ENCODE data around the gene MPC1. TPM values are rescaled to one million over a fixed set of nuclear protein-coding genes. Genes with fewer than 3 reads are reported as not detected.

The MPC1 gene
- 26.9 TPM for polyA plus RNA-seq (2013, experiment 1 of 2; ENCODE audit: insufficient read length)
- polyA plus RNA-seq (2013, experiment 2 of 2; ENCODE audit: insufficient read length) = 24.6 TPM

DNA sequence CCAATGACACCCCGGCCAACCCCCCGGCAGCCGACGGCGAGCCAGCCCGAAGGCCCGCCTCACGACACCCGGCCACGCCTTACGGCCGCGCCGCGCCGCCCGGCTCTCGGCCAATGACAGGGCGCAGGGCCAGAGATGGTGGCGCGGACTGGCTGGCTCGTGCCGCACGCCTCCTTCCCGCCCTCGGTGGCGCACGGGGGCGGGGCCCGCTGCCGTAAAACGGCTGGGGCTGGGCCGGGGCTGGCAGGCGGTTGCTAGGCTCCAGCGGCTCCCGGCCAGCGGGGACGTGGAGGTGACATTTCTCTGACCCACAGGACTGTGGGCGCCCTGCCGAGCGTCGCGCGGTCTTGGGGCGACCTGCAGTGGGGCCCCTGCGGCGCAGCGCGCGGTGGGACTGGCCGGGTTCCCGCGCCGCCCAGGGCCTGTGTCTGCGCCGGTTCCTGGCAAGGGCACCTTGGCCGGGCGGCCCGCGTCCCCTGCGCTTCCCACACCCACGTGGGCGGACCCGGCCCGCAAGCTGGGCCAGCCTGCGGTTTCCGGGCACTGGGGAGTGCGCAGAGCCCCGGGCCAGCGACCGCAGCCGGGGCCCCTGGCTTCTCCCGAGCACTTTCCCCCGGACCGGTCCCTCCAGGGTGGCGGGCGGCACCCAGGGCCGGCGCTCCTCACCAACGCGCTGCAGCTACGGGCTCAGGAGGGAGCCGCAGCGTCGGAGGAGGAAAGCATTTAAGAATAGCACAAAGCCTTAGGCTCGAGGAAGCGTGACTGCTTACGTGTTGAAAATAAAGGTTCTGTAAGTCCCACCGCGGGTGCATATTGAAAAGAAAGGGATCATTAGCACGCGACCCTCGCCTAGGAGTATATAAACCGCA is at the start of gene MPC1:
Gene MPC1 (minus strand): TSS at position 8 of the 869 bp plus-strand sequence. CDS start 64 bp downstream, outside the sequence.
- DNase-seq = peak; percentile 95

DNA sequence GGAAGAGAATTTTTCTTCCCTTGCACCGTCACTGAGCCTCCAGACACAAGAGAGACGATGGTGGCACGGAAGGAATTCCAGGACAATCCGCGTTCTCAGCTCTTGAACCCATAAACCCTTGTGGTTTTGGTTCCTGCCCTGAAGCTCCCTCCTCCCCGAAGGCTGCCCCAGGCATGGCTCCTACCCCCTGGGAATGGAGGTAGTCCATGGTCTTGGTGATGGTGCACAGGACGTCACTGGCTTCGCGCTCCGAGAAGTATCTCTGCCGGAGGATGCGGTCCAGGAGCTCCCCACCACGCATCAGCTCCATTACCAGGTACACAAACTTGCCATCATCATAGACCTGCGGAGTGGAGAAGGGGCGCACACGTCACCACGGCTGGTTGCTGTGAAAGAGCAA is 47.5 kb upstream of the MPC1 start:
- no peak for DNase-seq

DNA sequence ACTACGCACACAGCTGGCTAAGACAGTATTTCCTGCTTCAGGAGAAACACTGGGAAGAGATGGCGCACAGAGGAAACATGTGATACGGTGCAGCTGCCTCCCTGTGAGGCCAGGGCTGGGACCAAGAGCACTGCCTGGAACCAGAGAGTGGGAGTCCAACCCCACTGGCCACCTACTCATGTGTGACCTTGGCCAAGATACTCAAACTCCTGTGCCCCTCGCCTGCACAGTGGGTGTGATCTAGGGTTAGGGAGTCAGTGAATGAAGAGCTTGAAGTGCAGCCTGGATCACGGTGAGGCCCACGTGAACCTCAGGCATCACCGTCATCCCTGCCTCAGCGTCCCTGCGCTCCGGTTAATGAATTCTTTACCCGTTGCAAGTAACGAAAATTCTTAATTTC is 41.7 kb upstream of the MPC1 start:
- no peak for DNase-seq

DNA sequence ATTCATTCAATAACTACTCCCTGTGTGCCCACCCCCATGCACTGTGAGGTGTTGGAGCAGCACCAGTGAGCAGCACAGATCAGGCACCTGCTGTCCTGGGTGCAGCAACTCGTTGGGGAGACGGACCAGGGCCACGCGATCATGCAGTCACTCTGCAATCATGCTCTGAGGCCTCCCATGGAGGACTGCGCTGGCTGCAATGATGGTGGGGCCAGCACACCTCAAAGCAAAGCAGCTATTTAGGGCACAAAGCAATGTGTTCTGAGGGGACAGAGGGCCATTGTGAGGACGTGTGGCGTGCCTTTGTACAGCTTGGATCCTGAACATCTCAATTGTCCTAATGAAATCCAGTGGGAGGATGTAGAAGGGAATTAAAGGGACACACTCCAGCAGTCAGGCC is 41.0 kb upstream of the MPC1 start:
- no peak for DNase-seq

DNA sequence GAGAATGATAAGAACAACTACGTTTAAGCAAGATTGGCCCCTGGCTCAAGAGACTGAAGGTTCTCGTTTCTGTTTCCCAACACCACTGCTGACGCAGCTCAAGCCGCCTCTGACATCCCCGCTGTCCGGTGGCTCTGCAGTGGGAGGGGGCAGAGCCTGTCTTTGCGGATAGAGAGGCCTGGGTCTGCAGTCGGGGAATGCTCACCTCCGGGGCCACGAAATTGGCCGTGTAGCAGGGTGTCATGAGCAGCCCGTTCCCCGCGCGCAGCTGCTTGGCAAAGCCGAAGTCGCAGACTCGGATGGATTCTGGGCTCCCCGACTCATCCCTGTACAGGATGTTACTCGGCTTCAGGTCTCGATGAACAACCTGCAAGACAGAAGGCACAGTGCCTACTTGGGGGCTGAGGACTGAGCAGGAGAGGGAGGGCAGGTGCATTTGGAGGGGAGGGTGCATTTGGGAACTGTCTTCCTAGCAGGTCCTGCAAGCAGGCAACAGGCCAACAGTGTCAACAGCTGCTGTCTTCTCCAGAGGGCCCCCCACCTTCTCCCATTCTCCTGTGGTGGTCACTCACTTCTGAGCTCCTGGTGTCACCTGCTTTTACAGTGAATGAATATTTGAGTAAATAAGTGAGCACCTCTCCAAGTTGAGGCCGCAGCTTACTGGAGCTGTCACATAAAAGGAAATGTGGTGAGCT is 40.5 kb upstream of the MPC1 start:
- DNase-seq = no peak

DNA sequence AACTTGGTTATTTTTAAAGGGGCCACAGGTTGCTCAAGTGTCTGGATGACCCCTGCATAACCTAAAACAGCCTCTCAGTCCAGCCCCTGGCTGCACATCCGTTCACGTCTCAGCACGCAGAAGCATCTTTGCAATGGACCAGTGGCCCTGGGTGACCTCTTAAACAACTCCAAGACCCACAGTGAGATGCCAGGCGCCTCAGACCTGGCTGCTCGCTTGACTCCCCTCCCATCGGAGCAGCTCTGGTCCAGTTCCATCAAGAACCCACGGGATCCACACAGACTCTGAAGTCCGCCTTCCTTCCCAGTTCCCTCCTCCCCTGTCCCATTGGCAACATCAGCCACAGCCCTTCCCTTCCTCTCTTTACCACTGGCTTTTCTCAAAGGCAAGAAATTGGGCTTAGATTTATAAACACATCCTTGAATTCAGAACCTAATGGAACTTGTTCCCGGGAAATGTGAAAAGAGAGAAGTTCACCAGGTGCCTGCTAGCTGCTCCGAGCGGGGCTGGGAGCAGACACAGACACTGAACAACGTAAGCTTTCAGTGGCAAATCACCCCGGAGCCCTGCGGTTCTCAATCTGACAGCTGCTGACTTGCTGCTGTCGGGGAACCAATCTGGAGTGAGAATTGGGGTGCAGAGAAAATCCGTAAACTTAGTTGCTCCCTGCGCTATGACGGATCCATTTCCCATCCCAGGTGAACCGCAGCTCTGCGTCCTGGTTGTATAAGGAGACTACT is 39.6 kb upstream of the MPC1 start:
- no peak for DNase-seq

DNA sequence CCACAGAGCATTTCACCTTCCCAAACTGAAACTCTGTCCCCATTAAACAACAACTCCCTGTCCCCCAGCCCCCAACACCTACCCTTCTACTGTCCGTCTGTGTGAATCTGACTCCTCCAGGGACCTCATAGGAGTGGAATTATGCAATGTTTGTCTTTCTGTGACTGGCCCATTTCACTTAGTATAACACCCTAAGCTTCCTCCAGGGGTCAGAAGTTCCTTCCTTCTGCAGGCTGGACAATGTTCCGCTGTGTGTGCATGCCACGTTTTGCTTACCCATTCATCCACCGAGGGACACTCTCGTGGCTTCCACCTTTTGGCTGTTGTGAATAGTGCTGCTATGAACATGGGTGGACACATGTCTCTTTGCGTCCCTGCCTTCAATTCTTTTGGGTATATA is 37.6 kb upstream of the MPC1 start:
- DNase-seq = no peak

DNA sequence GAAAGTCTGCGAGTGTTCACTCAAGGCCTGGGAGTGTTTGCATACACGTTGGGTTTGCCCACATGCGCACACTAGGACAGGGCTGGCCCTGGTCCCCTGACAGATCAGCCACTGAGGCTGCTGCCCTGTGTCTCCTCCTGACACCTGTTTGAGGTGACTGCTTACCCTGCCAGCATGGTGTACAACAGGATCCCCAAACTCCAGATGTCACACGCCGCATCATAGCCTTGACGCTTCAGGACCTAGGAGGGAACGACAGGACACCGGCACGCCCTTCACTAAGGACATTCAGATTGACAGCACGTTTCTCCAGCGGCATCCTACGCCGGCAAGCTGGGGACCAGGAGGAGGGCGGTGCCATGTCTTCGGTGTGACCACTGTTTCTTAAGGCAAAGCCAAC is 37.0 kb upstream of the MPC1 start:
- DNase-seq = no peak

DNA sequence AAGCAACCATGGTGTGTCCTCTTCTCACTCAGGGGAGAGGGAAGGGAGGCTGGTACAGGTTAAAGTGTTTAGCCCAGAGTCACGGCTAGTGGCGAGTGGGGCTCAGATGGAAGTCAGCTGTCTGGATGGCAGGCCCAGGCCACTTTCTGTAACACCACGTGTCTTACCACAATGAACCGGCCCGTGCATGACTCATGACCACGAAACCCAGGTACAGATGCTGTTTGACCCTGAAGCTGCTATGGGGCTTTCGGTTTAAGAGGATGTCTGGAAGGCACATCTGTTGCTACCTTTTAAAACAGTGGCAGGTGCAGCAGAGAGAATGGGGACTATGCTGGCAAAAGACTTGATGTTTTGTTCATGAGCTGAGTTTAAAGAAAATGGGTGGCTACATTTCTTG is 36.5 kb upstream of the MPC1 start:
- peak; percentile 20 for DNase-seq

DNA sequence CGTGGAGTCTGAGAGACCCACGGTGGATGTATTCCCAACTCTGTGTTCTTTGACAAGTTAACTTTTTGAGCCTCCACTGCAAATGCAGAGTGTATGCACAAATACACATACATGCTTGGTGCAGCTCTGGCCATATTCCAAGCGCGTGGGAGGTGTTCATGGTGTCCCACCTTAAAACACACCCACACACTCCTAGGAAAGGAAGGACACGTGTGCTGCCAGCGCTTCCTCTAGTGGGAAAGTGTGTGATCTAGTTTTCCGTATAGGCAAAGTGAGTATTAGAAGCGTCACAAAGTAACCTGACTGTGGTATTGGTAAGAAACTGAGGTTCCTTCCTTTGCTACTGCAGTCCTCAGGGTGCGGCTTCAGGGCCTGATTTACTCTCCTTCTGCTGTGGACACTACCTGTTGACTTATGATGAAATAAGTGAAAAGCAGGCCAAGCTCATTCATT is 36.0 kb upstream of the MPC1 start:
- no peak for DNase-seq

DNA sequence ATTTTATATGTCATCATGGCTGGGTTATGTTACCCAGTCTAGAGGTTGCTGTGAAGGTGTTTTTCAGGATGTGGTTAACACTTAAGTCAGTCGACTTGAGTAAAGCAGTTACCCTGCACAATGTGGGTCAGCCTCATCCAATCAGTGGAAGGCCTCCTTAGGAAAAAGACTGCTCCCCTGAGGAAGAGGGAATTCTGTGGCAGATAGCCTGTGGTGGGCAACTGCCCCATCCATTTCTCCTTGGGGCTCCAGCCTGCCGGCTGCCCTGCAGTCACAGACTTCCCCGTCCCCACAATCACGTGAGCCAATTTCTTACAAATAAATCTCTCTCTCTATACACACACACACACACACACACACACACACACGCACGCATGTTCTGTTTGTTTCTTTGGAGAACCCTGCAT is 34.5 kb upstream of the MPC1 start:
- no peak for DNase-seq

DNA sequence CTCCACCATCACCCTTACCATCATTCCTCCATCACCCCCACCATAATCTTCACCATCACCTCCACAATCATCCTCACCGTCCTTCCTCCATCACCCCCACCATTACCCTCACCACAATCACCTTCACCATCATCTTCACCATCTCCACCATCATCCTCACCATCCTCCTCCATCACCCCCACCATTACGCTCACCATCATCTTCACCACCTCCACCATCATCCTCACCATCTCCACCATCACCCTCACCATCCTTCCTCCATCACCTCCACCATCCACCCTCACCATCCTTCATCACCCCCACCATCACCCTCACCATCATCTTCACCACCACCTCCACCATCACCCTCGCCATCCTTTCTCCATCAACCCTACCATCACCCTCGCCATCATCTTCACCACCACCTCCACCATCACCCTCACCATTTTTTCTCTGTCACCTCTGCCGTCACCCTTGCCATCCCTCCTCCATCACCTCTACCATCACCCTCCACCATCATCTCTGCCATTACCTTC is 33.1 kb upstream of the MPC1 start:
- DNase-seq = no peak

DNA sequence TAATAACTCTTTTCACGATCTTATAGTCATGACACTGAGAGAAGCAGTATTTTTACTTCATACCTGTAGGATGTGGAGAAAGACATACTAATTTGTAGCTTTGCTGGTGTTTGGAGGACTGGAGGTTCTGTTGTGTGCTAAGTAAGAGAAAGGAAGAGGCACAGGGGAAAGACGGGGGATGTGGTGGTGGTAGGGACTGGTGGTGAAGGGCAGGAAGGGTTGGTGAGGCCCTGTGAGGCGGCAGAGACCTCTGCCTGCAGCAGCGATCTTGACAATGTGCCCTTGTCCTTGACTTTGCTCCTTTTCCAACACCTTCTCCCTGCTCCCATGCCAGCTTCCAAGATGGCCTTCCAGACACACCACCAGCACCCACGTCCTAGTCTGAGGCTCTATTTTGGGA is 32.6 kb upstream of the MPC1 start:
- DNase-seq = no peak

DNA sequence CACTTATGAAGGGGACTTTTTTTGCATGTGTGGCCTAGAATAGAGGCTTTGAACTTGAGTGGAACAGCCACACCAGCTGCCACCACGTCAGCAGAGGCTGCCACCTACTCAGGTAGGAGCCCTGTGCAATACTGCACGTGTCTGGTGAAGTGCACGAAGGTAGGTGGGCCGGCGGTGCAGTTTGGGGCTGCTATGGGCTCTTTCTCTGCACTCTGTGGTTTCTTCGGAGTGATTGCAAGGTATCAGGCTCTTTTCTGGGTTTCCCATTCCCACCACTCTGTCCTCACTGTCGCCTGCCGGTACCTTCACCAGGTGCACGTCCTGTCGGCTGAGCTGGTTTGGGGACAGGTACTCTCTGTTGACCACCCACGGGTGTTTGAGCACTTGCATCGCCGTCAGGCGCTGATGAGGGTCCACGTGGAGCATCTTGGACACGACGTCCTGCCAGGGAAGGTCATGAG is 30.8 kb upstream of the MPC1 start:
- DNase-seq = no peak

DNA sequence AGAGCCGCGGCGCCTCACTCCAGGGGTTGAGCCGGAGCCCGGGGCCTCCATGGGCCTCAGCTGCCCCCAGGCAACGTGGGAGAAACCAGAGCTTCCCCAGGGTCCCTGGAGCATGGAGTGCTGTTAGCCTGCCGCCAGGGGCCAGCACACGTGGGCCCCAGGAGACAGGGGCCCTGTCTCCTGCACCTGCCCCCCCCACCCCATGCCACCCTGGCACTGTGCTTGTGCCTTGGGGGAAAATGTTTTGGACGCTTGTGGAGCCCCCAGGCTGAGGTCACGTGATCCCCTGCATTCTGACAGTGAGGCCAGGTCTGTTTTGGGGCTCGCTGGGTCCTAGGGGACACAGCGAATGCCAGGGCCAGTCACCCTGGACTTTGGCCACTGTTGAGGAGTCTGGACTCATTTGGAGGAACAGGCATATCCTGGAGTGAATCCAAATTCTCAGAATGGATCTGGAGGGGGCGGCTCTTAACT is 30.2 kb upstream of the MPC1 start:
- no peak for DNase-seq

DNA sequence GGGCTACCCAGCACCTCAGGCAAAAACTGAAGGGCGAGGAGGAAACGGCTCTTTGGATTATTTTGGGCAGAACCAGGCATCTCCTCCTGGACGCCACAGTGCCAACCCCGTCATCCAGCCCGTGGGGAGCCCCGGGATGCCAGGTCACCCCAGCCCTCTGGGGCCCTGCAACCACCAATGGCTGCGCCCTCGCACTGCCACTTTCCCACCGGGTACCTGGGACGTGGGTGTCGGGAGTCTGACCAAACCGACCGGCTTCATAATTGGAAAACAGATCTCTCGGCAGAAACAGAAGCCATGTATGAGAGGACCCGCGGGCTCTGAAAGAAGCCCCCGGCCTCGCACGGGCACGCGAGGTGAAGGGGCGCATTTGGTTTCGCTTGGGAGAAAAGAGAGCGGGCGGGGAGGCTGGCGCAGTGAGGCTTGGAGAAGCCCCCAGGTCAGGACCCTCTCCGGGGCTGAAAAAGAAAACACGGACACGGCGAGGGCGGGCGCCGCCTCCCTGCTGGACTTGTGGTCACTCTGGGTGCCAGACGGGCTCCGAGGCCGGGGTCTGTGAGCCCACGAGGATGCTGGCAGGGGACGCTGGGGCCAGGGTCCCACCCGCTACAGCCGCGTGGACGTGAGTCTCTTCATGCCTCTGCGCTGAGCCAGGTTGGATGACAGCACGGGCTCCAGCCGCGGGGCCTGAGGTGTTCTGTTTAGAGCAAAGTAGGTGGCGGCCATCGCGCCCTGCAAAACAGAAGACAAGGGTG is 29.6 kb upstream of the MPC1 start:
- DNase-seq = no peak

DNA sequence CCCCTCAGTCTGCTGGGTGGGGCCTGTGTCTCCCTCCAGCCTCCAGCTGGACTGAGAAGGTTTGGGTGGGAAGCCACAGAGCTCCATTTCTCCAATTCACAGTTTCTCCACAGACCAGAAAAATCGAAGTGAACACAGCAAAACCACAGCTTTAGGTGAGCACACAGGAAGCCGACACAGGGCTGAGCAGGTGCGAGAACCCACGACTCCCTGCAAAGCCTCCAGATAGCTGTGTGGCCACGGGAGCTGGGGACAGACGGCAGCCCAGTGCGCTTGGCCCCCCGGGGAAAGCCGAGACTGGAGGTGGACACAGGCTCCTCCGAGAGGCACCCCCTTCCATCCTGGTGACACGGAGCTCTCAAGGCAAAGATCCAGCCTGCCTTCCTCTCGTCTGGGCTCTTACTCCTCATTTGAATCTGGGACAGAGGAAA is 29.0 kb upstream of the MPC1 start:
- no peak for DNase-seq

DNA sequence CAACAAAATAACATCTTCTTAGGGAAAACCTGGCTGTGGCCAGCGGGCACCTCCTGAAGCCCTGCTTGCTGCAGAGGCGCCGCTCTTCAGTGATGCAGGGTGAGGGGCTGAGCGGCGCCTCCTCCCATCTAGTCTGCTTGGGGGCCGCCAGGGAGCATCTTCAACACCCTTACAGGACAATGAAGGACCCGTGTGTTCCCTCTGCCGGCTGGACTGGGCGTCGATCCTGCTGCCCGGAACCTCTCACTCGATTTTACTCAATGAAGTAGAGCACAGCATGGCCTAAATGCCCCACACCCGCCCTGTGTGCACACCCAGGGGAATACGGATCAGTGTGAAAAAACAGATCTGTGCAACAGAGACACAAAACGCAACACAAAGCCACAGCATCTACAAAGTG is 28.5 kb upstream of the MPC1 start:
- DNase-seq = no peak

DNA sequence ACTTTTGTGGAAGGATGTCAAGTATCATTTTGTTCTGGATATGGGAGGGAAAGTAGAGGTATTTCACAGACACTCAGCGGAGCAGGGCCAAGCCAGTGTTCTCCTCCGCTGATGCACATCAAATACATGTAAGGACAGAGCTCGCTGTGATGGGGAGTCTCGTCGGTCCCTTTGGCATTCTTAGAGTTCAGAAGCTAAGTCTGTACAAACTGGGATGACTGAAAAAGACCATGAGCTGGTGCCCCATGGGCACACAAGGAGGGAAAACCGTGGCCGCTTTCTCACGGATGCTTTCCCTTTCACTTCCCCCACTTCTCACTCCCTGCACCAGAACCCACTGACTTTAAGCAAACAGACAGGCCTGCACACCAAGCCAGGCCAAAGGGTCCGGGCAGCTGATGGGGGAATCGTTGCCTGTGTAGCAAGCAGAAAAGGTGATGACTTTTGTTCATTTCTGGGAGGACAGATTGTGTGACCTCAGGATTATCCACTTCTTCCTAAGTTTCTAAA is 27.7 kb upstream of the MPC1 start:
- DNase-seq = no peak

DNA sequence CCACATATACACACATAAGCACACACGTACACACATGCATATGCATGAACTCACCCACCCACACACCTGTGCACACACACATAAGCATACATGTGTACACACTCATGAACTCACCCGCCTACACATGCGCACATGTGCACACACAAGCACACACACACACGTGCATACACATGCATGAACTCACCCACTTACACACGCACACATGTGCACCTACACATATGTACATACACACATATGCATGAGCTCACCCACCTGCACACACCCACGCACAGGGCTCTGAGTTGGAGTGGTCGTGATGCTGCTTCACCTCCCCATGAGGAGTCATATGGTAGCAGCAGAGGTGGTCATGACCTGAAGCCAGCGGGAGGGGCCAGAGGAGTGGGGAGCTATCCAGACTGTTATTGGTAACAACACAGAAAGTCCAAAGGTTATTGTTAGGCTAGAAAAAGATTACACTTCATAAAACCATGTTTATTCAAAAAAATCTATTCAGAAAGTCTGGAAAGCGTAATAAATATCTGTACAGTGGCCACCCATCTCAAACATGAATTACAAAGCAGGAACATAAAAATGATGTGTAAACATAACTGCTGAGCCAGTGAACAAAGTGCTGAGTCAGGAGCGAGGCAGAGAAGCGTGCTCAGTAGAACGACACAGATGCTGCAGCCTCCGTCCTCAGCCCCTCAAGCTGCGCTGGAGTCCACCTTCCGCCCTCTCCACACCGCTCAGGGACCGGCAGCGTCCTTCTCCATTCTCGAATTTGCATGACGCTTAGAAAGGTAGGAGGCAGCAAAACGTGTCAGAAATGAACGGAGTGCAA is 26.4 kb upstream of the MPC1 start:
- no peak for DNase-seq

DNA sequence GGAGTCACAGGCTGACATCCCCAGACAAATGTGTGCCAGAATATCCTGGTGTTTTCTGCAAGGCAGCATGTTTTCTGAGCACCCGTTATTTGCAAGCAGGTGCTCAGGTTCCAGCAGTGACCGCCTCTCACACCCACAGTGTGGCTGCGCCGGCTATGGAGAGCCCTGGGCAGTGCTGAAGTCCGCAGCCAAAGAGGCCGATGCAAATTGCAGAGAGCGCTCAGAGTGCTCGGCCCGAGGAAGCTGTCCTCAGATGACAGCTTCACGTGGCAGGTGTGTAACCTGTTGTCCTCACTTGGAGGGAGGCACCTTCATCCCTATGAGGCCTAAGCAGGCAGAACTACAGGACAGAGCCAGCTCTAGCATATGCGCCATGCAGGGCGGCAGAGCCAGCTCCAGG is 23.5 kb upstream of the MPC1 start:
- DNase-seq = no peak

Data from fibroblast of skin of abdomen (primary cell).